Gastroesophageal sphincter (tissue), 3 donors: ENCODE results near the gene HHIP.

Experiments
- CTCF ChIP-seq, 4 experiments: fragments of 200-600 bp in 2 of 4; fragments of 450-650 bp in 2 of 4; sonication (generic) in 1 of 4; IDR thresholded peaks; one replicate each; pipeline ENCODE4 v1.5.1; 2017 to 2019; ENCODE audit warnings: antibody characterized with exemption in 4 of 4, mild to moderate bottlenecking in 2 of 4, moderate library complexity in 2 of 4
- EP300 ChIP-seq: sonication (generic); formaldehyde crosslinking; IDR thresholded peaks from one replicate; pipeline ENCODE4 v1.6.1; 2017; ENCODE audit warnings: antibody characterized with exemption, mild to moderate bottlenecking

GRCh38 chr4:144621681-144622080, 24.3 kb upstream of the HHIP start:
- no peak for TF ChIP-seq CTCF (IDR thresholded peaks at IDR 0.05)
- no peak for TF ChIP-seq EP300
